H7 (cell line): ENCODE measurements around the gene P2RY6. TPM values are rescaled to one million over a fixed set of nuclear protein-coding genes. Genes with fewer than 3 reads are reported as not detected.

Experiments used
- DNase-seq: peaks from one replicate; pipeline ENCODE4 v3.0.0; 2012
- H3K27me3 ChIP-seq: 2 replicates; pipeline ENCODE4 v1.6.0; 2011; ENCODE audit warnings: mild to moderate bottlenecking, low read length; ENCODE audit not compliant: control insufficient read depth, insufficient read depth
- H3K36me3 ChIP-seq: replicated peaks from 2 replicates; pipeline ENCODE4 v1.5.1; 2011; ENCODE audit warnings: low read length; ENCODE audit not compliant: control insufficient read depth, insufficient read depth
- H3K4me3 ChIP-seq: 2 replicates; pipeline ENCODE4 v1.5.1; 2011; ENCODE audit warnings: low read depth, mild to moderate bottlenecking, control low read depth, low read length, moderate library complexity; ENCODE audit not compliant: insufficient read depth
- total RNA-seq: library from RNA; depleted of rRNA; stranded (reverse); fragments of >200 nt; shearing (Covaris generic); gene quantifications from 2 replicates; pipeline ENCODE4 v1.2.3, GENCODE V29; 2014

P2RY6 gene
- total RNA-seq, 1 experiment from 2014 or later: 0.66 TPM

DNA sequence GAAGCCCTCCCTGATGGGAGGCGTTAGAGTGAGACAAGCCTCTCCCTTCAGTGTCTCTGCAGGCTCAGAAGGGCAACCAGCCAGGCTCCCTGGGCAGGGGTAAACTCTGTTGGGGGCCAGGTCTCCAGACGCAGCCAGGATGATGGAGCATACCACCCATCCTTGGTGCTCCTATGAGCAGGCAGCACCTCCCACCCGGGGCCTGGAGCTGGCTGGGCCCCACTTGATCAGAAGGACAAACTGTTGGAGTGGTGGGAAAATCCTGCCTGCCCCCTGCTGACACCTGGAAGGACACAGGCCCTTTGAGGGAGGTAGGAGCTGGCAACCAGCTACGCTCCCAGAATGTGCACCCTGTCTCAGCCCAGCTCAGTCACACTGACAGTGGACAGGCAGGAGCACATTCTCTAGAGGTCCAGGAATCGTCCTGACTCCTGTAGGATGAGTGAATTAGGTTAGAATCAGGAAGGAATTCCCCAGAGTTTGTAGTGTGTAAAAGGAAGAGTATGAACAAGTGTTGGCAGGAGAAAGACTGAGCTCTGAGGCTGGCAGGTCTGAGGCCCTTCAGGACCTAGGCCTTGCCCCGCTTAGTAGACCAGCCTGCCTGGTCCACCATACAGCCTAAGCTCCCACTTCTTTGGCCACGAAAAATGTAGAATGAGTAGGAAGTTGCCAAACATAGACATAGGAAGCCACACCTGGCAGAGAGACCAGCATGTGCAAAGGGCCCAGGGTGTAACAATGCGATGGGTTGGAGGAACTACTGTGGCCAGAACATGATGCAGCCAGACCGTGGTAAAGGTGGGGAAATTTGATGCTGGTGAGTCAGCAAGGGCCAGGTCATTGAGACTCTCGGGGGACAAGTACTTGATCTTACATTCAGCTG lies 55.0 kb downstream of the P2RY6 start:
- H3K4me3 ChIP-seq: no peak overlapping the region
- no peaks in the 10 kb centered on the region; the same call in 1 of the 2 replicates for H3K36me3 ChIP-seq
- peaks cover 7% of the 10 kb centered on the region for H3K27me3 ChIP-seq
- no peak for DNase-seq

DNA sequence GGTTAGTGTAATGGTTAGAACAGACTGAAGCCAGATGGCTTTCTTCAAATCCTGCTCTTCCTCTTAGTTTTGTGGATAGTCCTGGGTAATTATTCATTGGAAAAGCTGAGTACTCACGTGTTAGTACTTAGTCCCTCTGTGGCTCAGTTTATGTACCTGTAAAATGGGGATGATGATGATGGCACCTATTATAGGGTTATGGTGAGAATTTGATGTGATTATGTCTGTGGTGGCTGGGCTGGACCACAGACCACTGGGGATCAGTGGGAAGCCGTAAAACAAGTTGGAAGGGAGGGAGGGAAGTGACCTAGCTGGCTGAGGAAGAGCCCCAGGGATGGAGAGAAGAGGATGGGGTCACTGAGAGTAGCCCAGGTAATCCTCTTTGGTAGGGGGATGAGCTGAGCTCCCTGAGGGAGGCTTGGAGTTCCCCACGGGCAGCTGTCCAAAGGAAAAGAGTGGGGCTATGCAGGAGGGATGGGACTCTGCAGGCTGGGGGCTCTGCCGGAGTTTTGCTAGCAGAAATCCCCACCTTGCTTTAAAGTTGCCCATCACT lies 55.8 kb downstream of the P2RY6 start:
- no peak for DNase-seq
- Histone ChIP-seq H3K4me3 (no peak overlapping the region), H3K36me3 (no peaks in the 10 kb centered on the region; the same call in 1 of the 2 replicates), H3K27me3 (peaks cover 10% of the 10 kb centered on the region)

- DNase-seq: peak; percentile 79
- H3K4me3 ChIP-seq: no peak overlapping the region
- H3K27me3 ChIP-seq: peaks cover 26% of the 10 kb centered on the region
- no peaks in the 10 kb centered on the region for H3K36me3 ChIP-seq
These were observed 58.5 kb downstream of the P2RY6 start for GRCh38 chr11:73330569-73331093.

DNA sequence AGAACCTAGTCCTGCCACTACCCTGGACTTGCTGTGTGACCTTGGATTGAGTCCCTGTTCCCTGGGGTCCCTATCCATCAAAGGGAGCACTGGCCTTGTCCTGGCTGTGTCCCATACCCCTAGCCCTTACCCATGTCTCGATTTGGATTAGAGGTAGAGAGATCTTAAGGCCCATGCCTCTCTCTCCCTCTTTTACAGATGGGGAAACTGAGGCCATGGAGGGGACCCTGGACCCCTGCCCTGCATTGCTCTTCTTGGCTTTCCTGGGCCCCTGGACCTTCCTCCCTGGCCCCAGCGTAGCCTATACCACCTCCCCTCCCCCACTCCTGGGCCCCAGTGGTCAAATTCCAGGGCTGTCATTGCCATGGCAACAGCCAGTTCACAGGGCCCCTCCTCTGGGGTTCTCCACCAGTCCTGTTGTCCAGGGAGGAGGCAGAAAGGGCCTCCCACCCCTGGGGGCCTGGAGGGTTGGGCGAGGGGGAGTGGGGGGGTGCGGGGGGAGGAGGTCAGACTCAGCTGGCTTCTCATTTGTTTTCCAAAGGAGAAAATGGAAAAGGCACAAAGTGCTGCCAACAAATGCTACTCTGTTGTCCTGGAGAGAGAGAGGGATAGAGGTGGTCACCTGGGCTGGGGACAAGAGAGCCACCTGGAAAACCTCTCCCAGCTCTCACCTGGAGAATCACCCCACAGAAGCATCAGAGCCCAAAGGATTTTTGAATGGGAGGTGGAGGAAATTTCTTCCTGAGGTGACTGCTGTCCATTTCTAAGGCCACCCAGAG lies 59.2 kb downstream of the P2RY6 start:
- 0 out of 2 replicates have a peak, but pooled peaks cover 2% of the 10 kb centered on the region for H3K36me3 ChIP-seq
- peak; percentile 98 for DNase-seq
- H3K27me3 ChIP-seq: peaks cover 26% of the 10 kb centered on the region
- H3K4me3 ChIP-seq: no peak overlapping the region

DNA sequence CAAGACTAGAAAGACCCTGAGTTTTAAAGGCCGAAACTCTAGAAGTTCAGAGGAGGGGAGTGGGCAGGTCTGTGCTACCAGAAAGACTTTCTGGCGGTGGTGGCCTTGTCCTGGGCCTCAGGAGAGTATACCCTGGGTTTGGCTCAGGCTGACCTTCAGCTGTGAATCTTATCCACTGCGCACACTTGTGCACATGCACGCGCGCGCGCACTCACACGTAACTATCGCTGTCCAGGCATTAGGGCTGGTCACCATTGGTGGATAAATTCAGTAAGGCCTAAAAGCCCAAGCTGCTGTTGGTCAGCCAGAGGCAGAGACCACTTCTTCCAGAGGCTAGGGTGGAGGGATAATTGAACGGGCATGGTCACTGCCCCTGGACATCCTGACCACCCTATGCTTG lies 61.0 kb downstream of the P2RY6 start:
- DNase-seq: no peak
- Histone ChIP-seq H3K27me3 (peaks cover 26% of the 10 kb centered on the region), H3K4me3 (no peak overlapping the region)

GRCh38 chr11:73333640-73334383 lies 61.7 kb downstream of the P2RY6 start:
- H3K27me3 ChIP-seq: peaks cover 26% of the 10 kb centered on the region

More for the DNA sequence above, 61.0 kb downstream of the P2RY6 start:
- H3K36me3 ChIP-seq: 0 out of 2 replicates have a peak, but pooled peaks cover 2% of the 10 kb centered on the region

GRCh38 chr11:73334384-73335203 lies 62.5 kb downstream of the P2RY6 start:
- Histone ChIP-seq H3K36me3 (0 out of 2 replicates have a peak, but pooled peaks cover 2% of the 10 kb centered on the region), H3K4me3 (no peak overlapping the region), H3K27me3 (peaks cover 26% of the 10 kb centered on the region)
- DNase-seq: no peak

More at GRCh38 chr11:73333640-73334383, 61.7 kb downstream of the P2RY6 start:
- Histone ChIP-seq H3K36me3 (0 out of 2 replicates have a peak, but pooled peaks cover 2% of the 10 kb centered on the region), H3K4me3 (no peak overlapping the region)
- DNase-seq: no peak

DNA sequence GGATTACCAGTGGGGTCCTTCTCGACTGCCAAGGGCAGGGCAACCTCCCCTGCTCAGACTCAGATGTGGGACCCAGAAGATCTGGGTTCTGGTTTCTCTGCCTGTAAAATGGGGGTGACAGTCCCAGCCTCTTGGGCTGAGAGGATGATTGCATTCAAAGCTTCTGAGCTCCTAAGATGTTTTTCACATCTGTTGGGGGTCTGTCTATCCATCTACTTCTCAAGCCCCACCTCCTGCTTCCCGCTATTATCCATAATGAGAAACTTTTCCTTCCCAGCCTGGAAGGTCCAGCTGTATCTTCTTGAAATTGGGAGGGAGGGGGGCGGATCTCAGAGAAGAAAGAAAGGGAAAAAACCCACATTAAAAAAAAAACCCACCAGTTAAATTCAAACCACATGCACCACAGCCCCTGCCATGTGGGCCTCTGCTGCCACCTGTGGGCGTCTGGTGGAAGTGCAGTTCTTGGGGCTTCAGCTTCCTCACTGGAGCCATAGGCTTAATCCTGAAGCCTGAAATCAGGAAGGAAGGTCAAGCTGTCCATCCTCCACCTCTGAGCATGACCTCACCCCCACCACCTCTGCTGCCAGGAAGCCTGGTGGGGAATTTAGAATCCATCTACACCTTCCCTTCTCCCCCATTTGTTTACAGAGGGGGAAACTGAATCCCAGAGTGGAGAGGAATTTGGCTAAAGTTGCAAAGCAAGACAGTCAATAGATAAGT lies 63.2 kb downstream of the P2RY6 start:
- H3K36me3 ChIP-seq: 0 out of 2 replicates have a peak, but pooled peaks cover 2% of the 10 kb centered on the region
- DNase-seq: peak; percentile 93
- H3K4me3 ChIP-seq: no peak overlapping the region
- H3K27me3 ChIP-seq: peaks cover 26% of the 10 kb centered on the region

DNA sequence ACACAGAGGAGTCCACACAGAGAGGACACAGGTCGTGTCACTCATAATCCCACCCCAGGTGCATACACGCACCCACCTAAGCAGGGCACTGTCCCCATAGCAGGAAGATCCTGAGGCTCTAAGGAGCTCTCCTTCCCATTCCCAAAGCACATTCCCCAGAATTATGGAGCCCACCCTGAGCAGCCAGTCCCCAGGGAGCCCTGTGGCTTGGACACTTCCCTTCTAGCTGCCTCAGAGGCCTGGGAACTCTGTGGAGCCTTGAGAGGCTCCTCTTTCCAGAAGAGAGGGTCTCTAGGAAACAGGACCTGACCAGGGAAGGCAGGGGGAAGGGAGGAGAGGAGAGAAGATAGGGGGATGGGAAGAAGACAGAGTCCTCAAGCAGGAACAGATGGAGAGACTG lies 65.7 kb downstream of the P2RY6 start:
- no peak overlapping the region for H3K4me3 ChIP-seq
- DNase-seq: no peak
- peaks cover 27% of the 10 kb centered on the region for H3K27me3 ChIP-seq
- H3K36me3 ChIP-seq: 0 out of 2 replicates have a peak, but pooled peaks cover 2% of the 10 kb centered on the region

GRCh38 chr11:73338279-73338678 lies 66.1 kb downstream of the P2RY6 start:
- Histone ChIP-seq H3K27me3 (peaks cover 27% of the 10 kb centered on the region), H3K36me3 (0 out of 2 replicates have a peak, but pooled peaks cover 2% of the 10 kb centered on the region), H3K4me3 (no peak overlapping the region)
- no peak for DNase-seq

GRCh38 chr11:73340164-73340563 lies 68.0 kb downstream of the P2RY6 start:
- peaks cover 16% of the 10 kb centered on the region for H3K27me3 ChIP-seq
- H3K36me3 ChIP-seq: 0 out of 2 replicates have a peak, but pooled peaks cover 2% of the 10 kb centered on the region
- no peak overlapping the region for H3K4me3 ChIP-seq
- no peak for DNase-seq

GRCh38 chr11:73342633-73343032 lies 70.5 kb downstream of the P2RY6 start:
- no peaks in the 10 kb centered on the region for H3K36me3 ChIP-seq
- H3K4me3 ChIP-seq: peak overlapping the region; percentile 27
- DNase-seq: peak; percentile 90
- peaks cover 16% of the 10 kb centered on the region for H3K27me3 ChIP-seq
